OCI-LY1 (cell line): ENCODE data around the gene SPEM3.
A peak's percentile ranks its signal among the peaks of the same experiment; 100 is the strongest.

Experiments used
- H2AFZ ChIP-seq: fragments of 200-600 bp; sonication (generic), shearing (Covaris generic); 2 replicates; pipeline ENCODE4 v1.6.0; 2014; ENCODE audit warnings: antibody characterized with exemption, mild to moderate bottlenecking, low read length
- H3F3A ChIP-seq: fragments of 200-600 bp; sonication (generic), shearing (Covaris generic); 2 replicates; pipeline ENCODE4 v1.6.0; 2014; ENCODE audit warnings: mild to moderate bottlenecking, antibody characterized with exemption, low read length, moderate library complexity; ENCODE audit not compliant: insufficient read depth
- H3K27ac ChIP-seq: fragments of 200-600 bp; sonication (generic); 2 replicates; pipeline ENCODE4 v1.5.1; 2014; ENCODE audit warnings: low read length, mixed run types, mild to moderate bottlenecking, low read depth; ENCODE audit not compliant: poor library complexity, severe bottlenecking
- H3K27me3 ChIP-seq: fragments of 200-600 bp; sonication (generic); 2 replicates; pipeline ENCODE4 v1.6.0; 2014; ENCODE audit warnings: antibody characterized with exemption, mild to moderate bottlenecking, low read length, moderate library complexity; ENCODE audit not compliant: insufficient read depth
- H3K36me3 ChIP-seq: fragments of 200-600 bp; sonication (generic); 2 replicates; pipeline ENCODE4 v1.6.1; 2014; ENCODE audit warnings: mild to moderate bottlenecking, antibody characterized with exemption, low read length, moderate library complexity, mixed read lengths; ENCODE audit not compliant: insufficient read depth
- H3K4me1 ChIP-seq: fragments of 200-600 bp; sonication (generic); 2 replicates; pipeline ENCODE4 v1.5.1; 2014; ENCODE audit warnings: mild to moderate bottlenecking, low read length, moderate library complexity; ENCODE audit not compliant: insufficient read depth, severe bottlenecking
- H3K4me2 ChIP-seq: fragments of 200-600 bp; sonication (generic), shearing (Covaris generic); 2 replicates; pipeline ENCODE4 v1.6.1; 2014; ENCODE audit warnings: low read length
- H3K4me3 ChIP-seq: fragments of 200-600 bp; sonication (generic); 2 replicates; pipeline ENCODE4 v1.5.1; 2014; ENCODE audit warnings: low read length, low read depth, mild to moderate bottlenecking, mixed read lengths; ENCODE audit not compliant: poor library complexity, severe bottlenecking
- H3K79me2 ChIP-seq: fragments of 200-600 bp; shearing (Covaris generic); 2 replicates; pipeline ENCODE4 v1.6.1; 2016; ENCODE audit warnings: mixed run types, low read length, mixed read lengths; ENCODE audit not compliant: insufficient read depth
- H3K9ac ChIP-seq: fragments of 200-600 bp; sonication (generic), shearing (Covaris generic); 2 replicates; pipeline ENCODE4 v1.6.1; 2014; ENCODE audit warnings: mild to moderate bottlenecking, low read length, mixed read lengths
- H3K9me2 ChIP-seq: fragments of 200-600 bp; sonication (generic), shearing (Covaris generic); 2 replicates; pipeline ENCODE4 v1.6.1; 2014; ENCODE audit warnings: low read depth, mild to moderate bottlenecking, low read length, mixed read lengths
- H3K9me3 ChIP-seq: fragments of 200-600 bp; shearing (Covaris generic); 2 replicates; pipeline ENCODE4 v1.6.1; 2014; ENCODE audit warnings: low read length, mixed read lengths
- H4K20me1 ChIP-seq: fragments of 200-600 bp; sonication (generic), shearing (Covaris generic); 2 replicates; pipeline ENCODE4 v1.6.0; 2016; ENCODE audit warnings: mild to moderate bottlenecking, low read length; ENCODE audit not compliant: insufficient read depth
- EZH2 ChIP-seq: fragments of 200-600 bp; sonication (generic), shearing (Covaris generic); IDR thresholded peaks from 2 replicates; pipeline ENCODE4 v1.8.0; 2017; ENCODE audit warnings: borderline replicate concordance, mixed run types, mild to moderate bottlenecking, antibody characterized with exemption, low read length, moderate library complexity, mixed read lengths
- TF ChIP-seq, protein P1 (sequence below): fragments of 200-600 bp; sonication (generic), shearing (Covaris generic); IDR thresholded peaks from 2 replicates; pipeline ENCODE4 v1.5.1; 2017; ENCODE audit warnings: mild to moderate bottlenecking, antibody characterized with exemption, low read length, moderate library complexity, mixed read lengths

Gene SPEM3

DNA sequence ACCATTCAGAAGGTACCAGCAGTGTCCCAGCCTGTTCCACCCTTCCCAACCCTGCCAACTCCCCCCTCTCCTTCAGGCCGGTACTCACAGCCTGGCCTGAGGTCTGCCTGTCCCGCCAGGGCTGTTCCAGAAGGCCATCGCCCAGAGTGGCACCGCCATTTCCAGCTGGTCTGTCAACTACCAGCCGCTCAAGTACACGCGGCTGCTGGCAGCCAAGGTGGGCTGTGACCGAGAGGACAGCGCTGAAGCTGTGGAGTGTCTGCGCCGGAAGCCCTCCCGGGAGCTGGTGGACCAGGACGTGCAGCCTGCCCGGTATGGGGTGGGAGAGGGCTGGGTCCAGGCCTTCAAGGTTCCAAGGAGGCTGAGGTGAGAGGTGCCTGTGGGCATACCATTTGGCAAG lies 13.8 kb upstream of the SPEM3 start:
- H3K9me2 ChIP-seq, result no peaks in the 10 kb centered on the region
- H3K4me2 ChIP-seq, result no peak overlapping the region
- H3K4me3 ChIP-seq, result no peak overlapping the region
- no peak overlapping the region for H3K27ac ChIP-seq
- no peaks in the 10 kb centered on the region for H3K79me2 ChIP-seq
- no peaks in the 10 kb centered on the region for H3F3A ChIP-seq
- H2AFZ ChIP-seq, result no peak overlapping the region
- no peaks in the 10 kb centered on the region for H4K20me1 ChIP-seq
- no peaks in the 10 kb centered on the region for H3K9me3 ChIP-seq
- no peaks in the 10 kb centered on the region for H3K36me3 ChIP-seq
- no peak overlapping the region for H3K9ac ChIP-seq
- peaks cover 26% of the 10 kb centered on the region; the same call in 1 of the 2 replicates for H3K27me3 ChIP-seq
- TF ChIP-seq EZH2, result no peak
- TF ChIP-seq, protein P1, sequence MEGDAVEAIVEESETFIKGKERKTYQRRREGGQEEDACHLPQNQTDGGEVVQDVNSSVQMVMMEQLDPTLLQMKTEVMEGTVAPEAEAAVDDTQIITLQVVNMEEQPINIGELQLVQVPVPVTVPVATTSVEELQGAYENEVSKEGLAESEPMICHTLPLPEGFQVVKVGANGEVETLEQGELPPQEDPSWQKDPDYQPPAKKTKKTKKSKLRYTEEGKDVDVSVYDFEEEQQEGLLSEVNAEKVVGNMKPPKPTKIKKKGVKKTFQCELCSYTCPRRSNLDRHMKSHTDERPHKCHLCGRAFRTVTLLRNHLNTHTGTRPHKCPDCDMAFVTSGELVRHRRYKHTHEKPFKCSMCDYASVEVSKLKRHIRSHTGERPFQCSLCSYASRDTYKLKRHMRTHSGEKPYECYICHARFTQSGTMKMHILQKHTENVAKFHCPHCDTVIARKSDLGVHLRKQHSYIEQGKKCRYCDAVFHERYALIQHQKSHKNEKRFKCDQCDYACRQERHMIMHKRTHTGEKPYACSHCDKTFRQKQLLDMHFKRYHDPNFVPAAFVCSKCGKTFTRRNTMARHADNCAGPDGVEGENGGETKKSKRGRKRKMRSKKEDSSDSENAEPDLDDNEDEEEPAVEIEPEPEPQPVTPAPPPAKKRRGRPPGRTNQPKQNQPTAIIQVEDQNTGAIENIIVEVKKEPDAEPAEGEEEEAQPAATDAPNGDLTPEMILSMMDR, result no peak
- no peaks in the 10 kb centered on the region for H3K4me1 ChIP-seq

DNA sequence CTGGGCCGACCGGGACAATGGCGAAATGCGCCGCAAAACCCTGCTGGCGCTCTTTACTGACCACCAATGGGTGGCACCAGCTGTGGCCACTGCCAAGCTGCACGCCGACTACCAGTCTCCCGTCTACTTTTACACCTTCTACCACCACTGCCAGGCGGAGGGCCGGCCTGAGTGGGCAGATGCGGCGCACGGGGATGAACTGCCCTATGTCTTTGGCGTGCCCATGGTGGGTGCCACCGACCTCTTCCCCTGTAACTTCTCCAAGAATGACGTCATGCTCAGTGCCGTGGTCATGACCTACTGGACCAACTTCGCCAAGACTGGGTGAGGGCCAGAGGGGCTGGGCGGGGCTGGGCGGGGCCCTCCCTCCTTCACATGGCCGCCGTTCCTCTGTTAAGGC lies 12.9 kb upstream of the SPEM3 start:
- Histone ChIP-seq H4K20me1 (no peaks in the 10 kb centered on the region), H3K4me3 (no peak overlapping the region), H3K4me1 (no peaks in the 10 kb centered on the region), H2AFZ (no peak overlapping the region), H3K27me3 (peaks cover 26% of the 10 kb centered on the region; the same call in 1 of the 2 replicates), H3K9me3 (no peaks in the 10 kb centered on the region), H3K79me2 (no peaks in the 10 kb centered on the region), H3F3A (no peaks in the 10 kb centered on the region), H3K9me2 (no peaks in the 10 kb centered on the region), H3K36me3 (no peaks in the 10 kb centered on the region), H3K27ac (no peak overlapping the region), H3K9ac (no peak overlapping the region), H3K4me2 (no peak overlapping the region)
- TF ChIP-seq, protein P1, result no peak
- TF ChIP-seq EZH2, result no peak

DNA sequence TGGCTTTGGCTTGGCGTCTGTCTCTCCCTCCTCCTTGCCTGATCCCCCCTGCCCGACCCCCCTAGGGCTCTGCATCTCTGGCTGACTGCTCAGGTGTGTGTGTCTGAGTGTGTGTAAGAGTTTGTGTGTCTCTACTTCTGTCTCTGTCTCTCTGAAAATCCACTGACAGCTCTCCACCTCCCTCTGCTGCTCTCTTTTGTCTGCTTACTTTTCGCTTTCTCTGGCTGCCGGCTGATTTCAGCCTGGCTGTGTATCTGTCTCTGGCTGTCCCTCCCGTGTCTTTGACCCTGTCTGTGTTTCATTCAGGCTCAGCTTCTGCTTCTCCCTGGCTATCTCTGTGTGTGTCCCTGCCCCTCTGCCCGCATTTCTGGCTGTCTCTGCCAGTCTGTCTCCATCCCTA lies 12.3 kb upstream of the SPEM3 start:
- H3F3A ChIP-seq, result no peaks in the 10 kb centered on the region
- no peaks in the 10 kb centered on the region for H3K36me3 ChIP-seq
- no peaks in the 10 kb centered on the region for H4K20me1 ChIP-seq
- H3K9me3 ChIP-seq, result no peaks in the 10 kb centered on the region
- TF ChIP-seq EZH2, result no peak
- TF ChIP-seq, protein P1, result peak; percentile 17; the same call in 1 of the 2 replicates
- H2AFZ ChIP-seq, result no peak overlapping the region
- no peaks in the 10 kb centered on the region for H3K9me2 ChIP-seq
- H3K9ac ChIP-seq, result no peak overlapping the region
- no peaks in the 10 kb centered on the region for H3K79me2 ChIP-seq
- no peak overlapping the region for H3K27ac ChIP-seq
- H3K4me2 ChIP-seq, result no peak overlapping the region
- H3K4me1 ChIP-seq, result no peaks in the 10 kb centered on the region
- H3K27me3 ChIP-seq, result peaks cover 26% of the 10 kb centered on the region; the same call in 1 of the 2 replicates
- no peak overlapping the region for H3K4me3 ChIP-seq
